HG03565 (cell line): ENCODE measurements around the gene CGB8.
"Not testable (repeated sequence)": the region's sequence is repeated elsewhere in the genome, so short reads cannot be mapped to it uniquely, and the experiment has no call there.

Experiments
- ATAC-seq: cut with Tn5 transposase; IDR thresholded peaks from one replicate; pipeline ENCODE4 v1.9.1; 2021; ENCODE audit warnings: mild to moderate bottlenecking, moderate library complexity; ENCODE audit not compliant: unreplicated experiment

Gene CGB8

GRCh38 chr19:49064768-49065611 lies 16.1 kb upstream of the CGB8 start, which contains the start of gene NTF4:
TSS of gene NTF4 (minus strand) at chr19:49064818. CDS start at chr19:49061997, 2,821 bp downstream.
- ATAC-seq: no peak

- ATAC-seq: no peak
These were observed 15.2 kb upstream of the CGB8 start for GRCh38 chr19:49064029-49064629.

GRCh38 chr19:49061445-49061844 lies 12.5 kb upstream of the CGB8 start:
- ATAC-seq: no peak

GRCh38 chr19:49061000-49061399 lies 12.1 kb upstream of the CGB8 start:
- no peak for ATAC-seq

DNA sequence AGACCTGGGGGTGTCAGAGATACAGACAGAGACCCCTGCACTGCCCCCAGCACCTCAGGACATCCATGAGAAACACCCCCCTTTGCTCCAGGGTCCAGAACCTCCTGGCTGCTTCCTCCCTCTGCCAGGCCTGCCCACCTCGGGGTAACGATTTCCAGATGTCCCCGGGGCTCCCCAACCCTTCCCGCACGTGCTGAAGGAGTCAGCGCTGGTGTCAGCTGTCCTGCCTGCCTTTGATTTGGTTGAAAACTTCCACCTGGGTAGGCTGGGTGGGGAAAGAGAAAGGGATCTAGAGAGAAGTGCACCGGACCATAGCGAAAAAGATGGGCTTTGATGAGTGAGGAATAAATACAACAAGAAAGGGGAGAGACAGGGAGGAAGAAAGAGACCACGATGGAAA lies 10.1 kb upstream of the CGB8 start:
- no peak for ATAC-seq

- no peak for ATAC-seq
These were observed 9.7 kb upstream of the CGB8 start for GRCh38 chr19:49058562-49058961.

GRCh38 chr19:49057636-49058234 lies 8.8 kb upstream of the CGB8 start, which contains the start of gene CGB7:
TSS of gene CGB7 (minus strand) at chr19:49057749. CDS start at chr19:49055375, 2,374 bp downstream.
- ATAC-seq: no peak

GRCh38 chr19:49056902-49057596 lies 8.1 kb upstream of the CGB8 start:
- not testable (repeated sequence) for ATAC-seq

GRCh38 chr19:49056101-49056901 lies 7.4 kb upstream of the CGB8 start:
- ATAC-seq: no peak

GRCh38 chr19:49050376-49051033 lies 1.6 kb upstream of the CGB8 start:
- not testable (repeated sequence) for ATAC-seq

- ATAC-seq: not testable (repeated sequence)
These were observed 923 bp upstream of the CGB8 start for GRCh38 chr19:49049834-49050233.

DNA sequence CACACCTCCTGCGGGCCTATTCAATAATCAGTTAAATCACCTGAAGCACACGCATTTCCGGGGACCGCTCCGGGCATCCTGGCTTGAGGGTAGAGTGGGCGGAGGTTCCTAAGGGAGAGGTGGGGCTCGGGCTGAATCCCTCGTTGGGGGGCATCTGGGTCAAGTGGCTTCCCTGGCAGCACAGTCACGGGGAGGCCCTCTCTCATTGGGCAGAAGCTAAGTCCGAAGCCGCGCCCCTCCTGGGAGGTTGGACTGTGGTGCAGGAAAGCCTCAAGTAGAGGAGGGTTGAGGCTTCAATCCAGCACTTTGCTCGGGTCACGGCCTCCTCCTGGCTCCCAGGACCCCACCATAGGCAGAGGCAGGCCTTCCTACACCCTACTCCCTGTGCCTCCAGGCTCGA lies 5.4 kb downstream of the CGB8 start, which contains the start of gene CGB5:
TSS of gene CGB5 (plus strand) at position 301 of the 400 bp plus-strand sequence. CDS start 362 bp downstream, outside the sequence.
- ATAC-seq: not testable (repeated sequence)

- ATAC-seq: not testable (repeated sequence)
These were observed 6.2 kb downstream of the CGB8 start for GRCh38 chr19:49042666-49043065.

GRCh38 chr19:49042177-49042576 lies 6.7 kb downstream of the CGB8 start:
- no peak for ATAC-seq

GRCh38 chr19:49039736-49040135 lies 9.2 kb downstream of the CGB8 start:
- ATAC-seq: not testable (repeated sequence)

DNA sequence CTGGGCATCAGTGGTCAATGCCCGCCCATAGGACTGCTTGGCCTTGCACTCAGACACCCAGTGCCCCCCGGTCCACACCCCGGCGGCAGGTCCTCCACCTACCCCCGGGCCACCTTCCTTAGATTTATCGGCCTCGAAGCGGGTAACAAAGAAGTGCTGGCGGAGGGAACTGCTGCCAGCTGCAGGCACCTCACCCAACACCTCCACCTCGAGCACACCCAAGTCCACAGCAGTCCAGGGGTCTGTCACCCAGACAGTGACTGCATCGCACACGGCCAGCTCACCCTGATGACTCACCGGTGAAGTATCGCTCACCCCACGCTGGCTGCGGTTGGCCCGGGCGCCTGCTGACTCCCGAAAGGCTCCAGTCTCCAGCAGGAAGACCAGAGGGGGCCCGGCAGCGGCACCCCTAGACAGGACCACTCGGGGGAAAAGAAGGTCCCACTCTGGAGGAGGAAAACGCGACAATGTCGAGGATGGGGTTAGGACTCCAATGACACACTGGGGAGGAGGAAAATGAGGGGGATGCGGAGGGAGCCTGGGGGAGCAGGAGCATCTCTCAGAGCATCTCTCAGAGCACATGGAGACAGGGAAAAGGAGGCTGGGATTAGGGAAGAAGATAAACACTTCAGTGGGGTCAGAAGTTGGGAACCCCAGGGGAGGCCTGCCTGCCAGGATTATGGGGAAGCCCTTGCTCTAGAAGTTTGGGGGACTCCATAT lies 10.2 kb downstream of the CGB8 start:
- not testable (repeated sequence) for ATAC-seq

DNA sequence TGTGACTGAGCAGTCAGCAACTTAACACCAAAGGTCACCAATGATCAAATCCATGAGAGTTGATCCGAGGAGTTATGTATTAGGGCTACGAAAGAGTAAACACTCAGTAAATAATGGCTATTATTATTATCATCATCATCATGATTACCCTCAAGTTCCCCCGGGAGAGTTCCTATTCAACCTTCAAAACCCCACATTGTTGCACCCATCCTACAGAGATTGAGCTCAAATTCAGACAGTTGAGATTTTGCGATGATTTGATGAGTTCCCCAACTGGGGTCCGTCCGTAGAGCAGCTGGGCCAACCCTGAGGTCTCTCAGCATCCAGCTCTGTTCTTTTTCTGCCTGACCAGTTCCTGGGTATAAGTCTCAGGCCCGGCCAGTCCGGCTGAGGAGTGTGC lies 10.8 kb downstream of the CGB8 start:
- ATAC-seq: not testable (repeated sequence)

- ATAC-seq: not testable (repeated sequence)
These were observed 12.1 kb downstream of the CGB8 start, which contains the start of gene CGB1 for GRCh38 chr19:49036815-49037214. TSS of gene CGB1 (minus strand) at chr19:49036895. CDS start at chr19:49036711, 184 bp downstream.
